Uterus (tissue), 4 donors: ENCODE measurements around the gene KRTAP10-3. TPM values are rescaled to one million over a fixed set of nuclear protein-coding genes. Genes with fewer than 3 reads are reported as not detected.
A peak's percentile ranks its signal among the peaks of the same experiment; 100 is the strongest.

ENCODE experiments used
- DNase-seq, 2 donors: peaks; one replicate each; pipeline ENCODE4 v3.0.0-alpha.2; 2019 to 2020
- H3K27ac ChIP-seq, 2 donors: fragments of 200-600 bp; sonication (generic); 1 replicate in 1 of 2; 2 replicates in 1 of 2; pipeline ENCODE4 v1.5.1; 2016 to 2018
- H3K27me3 ChIP-seq, 2 donors: fragments of 200-600 bp; sonication (generic); one replicate each; pipeline ENCODE4 v1.5.1; 2018 to 2019; ENCODE audit warnings: control low read depth in 1 of 2
- H3K36me3 ChIP-seq, 2 donors: fragments of 200-600 bp; sonication (generic); one replicate each; pipeline ENCODE4 v1.5.1; 2019; ENCODE audit warnings: control low read depth in 1 of 2
- H3K4me1 ChIP-seq, 2 donors: fragments of 200-600 bp; sonication (generic); one replicate each; pipeline ENCODE4 v1.5.1; 2018 to 2019; ENCODE audit warnings: control low read depth in 1 of 2
- H3K4me3 ChIP-seq, 2 donors: fragments of 200-600 bp; sonication (generic); 1 replicate in 1 of 2; 2 replicates in 1 of 2; pipeline ENCODE4 v1.5.1; 2018 to 2019; ENCODE audit warnings: mild to moderate bottlenecking in 1 of 2
- H3K9me3 ChIP-seq, 2 donors: fragments of 200-600 bp; sonication (generic); one replicate each; pipeline ENCODE4 v1.5.1; 2019; ENCODE audit warnings: control low read depth in 1 of 2
- POLR2A ChIP-seq, 2 donors: fragments of 450-650 bp; IDR thresholded peaks; one replicate each; pipeline ENCODE4 v1.6.1; 2016; ENCODE audit warnings: antibody characterized with exemption in 2 of 2, mild to moderate bottlenecking in 1 of 2, moderate library complexity in 1 of 2
- intact Hi-C: fragments of 100-400 bp; cut with DNase I; formaldehyde crosslinking; loops from one replicate; pipeline ENCODE4 v1.15.1; 2023; ENCODE audit warnings: low total_unique reads
- total RNA-seq, 4 donors: library from RNA; depleted of rRNA in 3 of 4; stranded (reverse); fragments of >200 nt in 3 of 4; gene quantifications; one replicate each; pipeline versions ENCODE4 v1.1.0 to v1.2.4, GENCODE V29; 2014 to 2023
- TF ChIP-seq, protein P1 (sequence below), 4 experiments: fragments of 200-600 bp in 2 of 4; fragments of 450-650 bp in 2 of 4; sonication (generic) in 2 of 4; IDR thresholded peaks; one replicate each; pipeline ENCODE4 v1.5.1; 2016 to 2019; ENCODE audit warnings: antibody characterized with exemption in 4 of 4, mild to moderate bottlenecking in 2 of 4, moderate library complexity in 1 of 4
- donor health status: DM: yes; HTN: yes; CAD: no.

The KRTAP10-3 gene
- total RNA-seq, 4 donors from 2014 or later, result not detected

DNA sequence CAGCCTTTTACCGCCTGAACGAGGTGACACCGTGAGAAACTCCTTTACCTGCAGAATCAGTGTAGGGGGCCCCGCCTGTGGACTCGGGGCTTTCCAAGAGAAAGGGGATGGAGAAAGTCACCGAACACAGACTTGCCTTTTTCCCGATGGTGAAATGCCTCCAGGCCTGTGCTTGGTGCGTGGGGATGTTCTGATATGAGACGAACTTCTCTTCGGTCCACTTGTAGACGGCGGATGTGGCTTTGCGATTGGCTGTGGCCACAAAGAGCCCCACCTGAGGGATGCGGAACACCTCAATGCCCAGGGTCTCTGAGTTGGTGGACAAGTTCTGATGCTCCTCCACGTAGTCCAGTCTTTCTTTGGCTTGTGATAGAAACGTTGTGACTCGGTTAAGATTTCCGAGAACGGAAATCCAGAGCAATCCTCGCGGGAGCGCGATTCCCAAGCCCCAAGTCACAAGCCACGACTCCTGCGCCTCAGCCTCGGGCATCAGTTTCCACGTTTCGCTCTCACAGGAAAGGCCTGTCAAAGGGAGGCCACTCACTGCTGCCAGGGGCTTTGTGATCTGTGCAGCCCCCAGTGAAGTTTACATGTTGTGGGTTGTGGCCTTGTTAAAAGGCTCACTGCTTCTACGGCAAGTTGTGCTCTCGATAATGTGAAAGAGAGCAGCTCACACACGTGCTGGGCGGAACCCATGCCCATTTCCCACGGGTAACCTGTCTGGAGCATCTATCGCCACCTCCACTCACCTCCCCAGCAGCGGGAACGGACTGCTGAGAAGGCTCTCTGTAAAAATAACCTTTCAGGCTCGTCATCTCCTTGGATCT is 31.2 kb downstream of the KRTAP10-3 start:
- Histone ChIP-seq H3K27me3 (no peaks in the 10 kb centered on the region), H3K27ac (no peak overlapping the region), H3K36me3 (no peaks in the 10 kb centered on the region), H3K4me3 (no peak overlapping the region), H3K9me3 (no peaks in the 10 kb centered on the region), H3K4me1 (no peaks in the 10 kb centered on the region)
- intact Hi-C loops, result no loop called here
- TF ChIP-seq POLR2A (IDR thresholded peaks at IDR 0.05), result no peak
- TF ChIP-seq, protein P1, sequence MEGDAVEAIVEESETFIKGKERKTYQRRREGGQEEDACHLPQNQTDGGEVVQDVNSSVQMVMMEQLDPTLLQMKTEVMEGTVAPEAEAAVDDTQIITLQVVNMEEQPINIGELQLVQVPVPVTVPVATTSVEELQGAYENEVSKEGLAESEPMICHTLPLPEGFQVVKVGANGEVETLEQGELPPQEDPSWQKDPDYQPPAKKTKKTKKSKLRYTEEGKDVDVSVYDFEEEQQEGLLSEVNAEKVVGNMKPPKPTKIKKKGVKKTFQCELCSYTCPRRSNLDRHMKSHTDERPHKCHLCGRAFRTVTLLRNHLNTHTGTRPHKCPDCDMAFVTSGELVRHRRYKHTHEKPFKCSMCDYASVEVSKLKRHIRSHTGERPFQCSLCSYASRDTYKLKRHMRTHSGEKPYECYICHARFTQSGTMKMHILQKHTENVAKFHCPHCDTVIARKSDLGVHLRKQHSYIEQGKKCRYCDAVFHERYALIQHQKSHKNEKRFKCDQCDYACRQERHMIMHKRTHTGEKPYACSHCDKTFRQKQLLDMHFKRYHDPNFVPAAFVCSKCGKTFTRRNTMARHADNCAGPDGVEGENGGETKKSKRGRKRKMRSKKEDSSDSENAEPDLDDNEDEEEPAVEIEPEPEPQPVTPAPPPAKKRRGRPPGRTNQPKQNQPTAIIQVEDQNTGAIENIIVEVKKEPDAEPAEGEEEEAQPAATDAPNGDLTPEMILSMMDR (IDR thresholded peaks at IDR 0.05), result no peak
- peak; percentile 1 to 5 for DNase-seq

DNA sequence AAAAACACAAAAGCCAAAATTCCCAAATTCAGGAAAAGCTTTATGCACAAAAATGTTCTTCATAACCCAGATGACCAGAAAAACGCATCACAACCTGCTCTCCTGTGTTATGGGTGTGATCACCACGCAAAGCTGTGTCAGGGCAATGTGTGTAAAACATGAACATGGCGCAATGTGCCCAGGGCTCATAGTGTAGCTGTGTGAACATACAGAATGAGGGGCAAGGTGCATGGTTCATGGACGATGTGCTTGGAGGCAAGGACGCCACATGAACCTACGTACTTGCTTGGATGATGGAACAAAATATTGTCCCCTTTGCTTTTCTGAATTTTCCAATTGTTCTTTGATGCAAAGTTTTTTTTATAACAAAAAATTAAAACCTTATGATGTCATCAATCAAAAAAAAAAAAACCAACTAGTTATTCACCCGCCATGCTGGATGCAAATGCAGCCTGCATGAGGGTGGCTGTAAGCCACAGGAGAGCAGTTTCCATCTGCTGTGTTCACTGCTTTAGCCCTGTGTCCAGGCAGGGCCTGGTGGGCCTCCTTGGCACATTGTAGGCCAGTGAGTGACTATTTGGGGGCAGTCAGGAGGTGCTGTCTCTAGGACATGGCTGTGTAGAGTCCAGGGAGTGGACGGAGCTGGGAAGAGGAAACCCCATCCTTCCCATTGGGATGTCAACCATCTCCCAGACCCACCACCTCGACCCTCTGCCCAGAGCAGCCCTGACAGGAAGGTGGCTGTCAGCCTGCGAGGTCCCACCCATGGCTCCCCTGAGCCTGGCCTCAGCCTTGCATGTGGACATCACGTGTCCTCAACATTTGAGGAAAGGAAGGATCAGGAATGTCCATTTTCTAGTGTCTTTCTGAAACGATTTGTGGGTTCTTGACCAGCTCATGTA is 32.2 kb downstream of the KRTAP10-3 start:
- intact Hi-C loops, result no loop called here
- H3K27me3 ChIP-seq, result no peaks in the 10 kb centered on the region
- H3K36me3 ChIP-seq, result no peaks in the 10 kb centered on the region
- no peak for DNase-seq
- no peaks in the 10 kb centered on the region for H3K9me3 ChIP-seq
- no peak for TF ChIP-seq POLR2A (IDR thresholded peaks at IDR 0.05)
- TF ChIP-seq, protein P1 (IDR thresholded peaks at IDR 0.05), result no peak
- no peaks in the 10 kb centered on the region for H3K4me1 ChIP-seq
- H3K27ac ChIP-seq, result no peak overlapping the region
- no peak overlapping the region for H3K4me3 ChIP-seq

DNA sequence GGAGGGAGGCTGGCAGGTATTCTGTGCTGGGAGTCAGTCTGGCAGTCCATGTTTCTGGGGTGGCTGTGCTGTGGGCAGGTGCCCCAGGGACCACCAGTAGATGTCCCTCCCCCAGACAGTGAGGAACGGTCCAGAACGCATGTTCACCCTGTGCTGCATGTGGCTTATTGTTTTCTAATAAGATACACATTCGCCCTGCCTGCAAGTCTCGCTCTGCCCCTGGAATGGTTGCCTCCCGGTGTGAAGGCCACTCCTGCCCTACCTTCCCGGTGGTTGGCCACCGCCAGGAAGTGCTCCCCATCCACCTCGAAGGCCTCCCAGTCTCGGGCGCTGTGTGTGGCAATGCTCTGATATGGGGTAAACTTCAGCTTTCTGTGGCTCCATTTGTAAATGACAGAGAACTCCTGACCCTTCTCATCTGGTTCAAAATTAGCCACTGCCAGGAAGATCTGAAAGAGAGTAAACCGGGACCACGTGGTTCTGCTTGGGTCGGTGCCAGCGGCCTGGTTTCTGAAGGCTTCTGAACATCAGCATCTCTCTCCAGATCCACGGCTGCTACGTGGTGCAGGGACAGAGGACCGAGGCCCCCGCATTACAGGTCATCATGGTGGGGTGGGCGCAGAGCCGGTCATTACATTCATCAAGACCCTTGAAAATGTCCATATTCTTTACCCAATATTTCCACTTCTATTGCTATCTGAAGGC is 33.1 kb downstream of the KRTAP10-3 start:
- TF ChIP-seq POLR2A (IDR thresholded peaks at IDR 0.05), result no peak
- TF ChIP-seq, protein P1 (IDR thresholded peaks at IDR 0.05), result no peak
- peak; percentile 3 to 12 for DNase-seq
- Histone ChIP-seq H3K4me1 (no peaks in the 10 kb centered on the region), H3K27ac (no peak overlapping the region), H3K36me3 (no peaks in the 10 kb centered on the region), H3K4me3 (no peak overlapping the region), H3K27me3 (no peaks in the 10 kb centered on the region), H3K9me3 (no peaks in the 10 kb centered on the region)
- intact Hi-C loops, result no loop called here

DNA sequence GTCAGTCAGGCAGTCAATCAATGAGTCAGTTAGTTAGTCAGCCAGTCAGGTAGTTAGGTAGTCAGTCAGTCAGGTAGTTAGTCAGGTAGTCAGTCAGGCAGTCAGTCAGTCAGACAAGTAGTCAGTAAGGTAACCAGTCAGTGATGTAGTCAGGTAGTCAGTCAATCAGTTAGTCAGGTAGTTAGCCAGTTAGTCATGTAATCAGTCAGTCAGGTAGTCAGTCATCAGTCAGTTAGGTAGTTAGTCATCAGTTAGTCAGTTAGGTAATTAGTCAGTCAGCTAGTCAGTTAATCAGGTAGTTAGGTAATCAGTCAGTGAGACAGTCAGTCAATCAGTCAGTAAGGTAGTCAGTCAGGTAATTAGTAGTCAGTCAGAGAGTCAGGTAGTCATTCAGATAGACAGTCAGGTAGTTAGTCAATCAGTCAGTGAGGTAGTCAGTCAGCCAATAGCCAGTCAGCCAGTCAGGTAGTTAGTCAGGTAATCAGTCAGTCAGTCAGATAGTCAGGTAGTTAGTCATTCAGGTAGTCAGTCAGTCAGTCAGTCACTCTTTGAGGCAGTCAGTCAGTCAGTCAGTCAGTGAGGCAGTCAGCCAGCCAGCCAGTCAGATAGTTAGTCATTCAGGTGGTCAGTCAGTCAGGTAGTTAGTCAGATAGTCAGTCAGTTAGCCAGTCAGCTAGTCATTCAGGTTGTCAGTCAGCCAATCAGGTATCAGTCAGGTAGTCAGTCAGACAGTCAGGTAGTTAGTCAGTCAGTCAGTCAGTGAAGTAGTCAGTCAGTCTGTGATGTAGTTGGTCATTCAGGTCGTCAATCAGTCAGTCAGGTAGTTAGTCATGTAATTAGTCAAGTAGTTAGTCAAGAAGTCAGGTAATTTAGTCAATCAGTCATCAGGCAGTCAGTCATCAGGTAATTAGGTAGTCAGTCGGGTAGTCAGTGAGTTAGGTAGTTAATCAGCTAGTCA is 33.9 kb downstream of the KRTAP10-3 start:
- H3K36me3 ChIP-seq, result no peaks in the 10 kb centered on the region
- no peaks in the 10 kb centered on the region for H3K9me3 ChIP-seq
- intact Hi-C loops, result no loop called here
- DNase-seq, result peak in 1 of 2 donors; percentile 1
- no peak overlapping the region for H3K4me3 ChIP-seq
- no peak for TF ChIP-seq POLR2A (IDR thresholded peaks at IDR 0.05)
- TF ChIP-seq, protein P1 (IDR thresholded peaks at IDR 0.05), result no peak
- no peaks in the 10 kb centered on the region for H3K4me1 ChIP-seq
- H3K27me3 ChIP-seq, result no peaks in the 10 kb centered on the region
- H3K27ac ChIP-seq, result no peak overlapping the region
